Neuronal stem cell (in vitro differentiated cells): Measurements from ENCODE around the gene RAD51B.

Experiments used
- DNase-seq: peaks from one replicate; pipeline ENCODE4 v3.0.0-alpha.2; 2013; ENCODE audit warnings: low spot score
- H2AFZ ChIP-seq: one replicate; pipeline ENCODE4 v1.6.1; 2013; ENCODE audit warnings: mild to moderate bottlenecking, low read length, inconsistent platforms
- H2AK5ac ChIP-seq: 2 replicates; pipeline ENCODE4 v1.6.1; 2013; ENCODE audit warnings: low read depth, mild to moderate bottlenecking, inconsistent platforms, low read length, moderate library complexity, mixed read lengths
- H2BK120ac ChIP-seq: 2 replicates; pipeline ENCODE4 v1.6.1; 2013; ENCODE audit warnings: low read depth, mild to moderate bottlenecking, inconsistent platforms, low read length, moderate library complexity, mixed read lengths
- H2BK12ac ChIP-seq: one replicate; pipeline ENCODE4 v1.6.1; 2013; ENCODE audit warnings: low read length, inconsistent platforms
- H2BK15ac ChIP-seq: 2 replicates; pipeline ENCODE4 v1.6.1; 2013; ENCODE audit warnings: mild to moderate bottlenecking, low read length, inconsistent platforms, mixed read lengths
- H2BK5ac ChIP-seq: one replicate; pipeline ENCODE4 v1.6.1; 2013; ENCODE audit warnings: inconsistent platforms, mild to moderate bottlenecking, low read length, moderate library complexity
- H3K14ac ChIP-seq: one replicate; pipeline ENCODE4 v1.6.1; 2013; ENCODE audit warnings: low read length, inconsistent platforms
- H3K18ac ChIP-seq: 2 replicates; pipeline ENCODE4 v1.6.1; 2013; ENCODE audit warnings: low read length, inconsistent platforms
- H3K23ac ChIP-seq: 2 replicates; pipeline ENCODE4 v1.6.1; 2013; ENCODE audit warnings: low read depth, mild to moderate bottlenecking, mixed read lengths, low read length, inconsistent platforms; ENCODE audit not compliant: poor library complexity
- H3K27ac ChIP-seq: replicated peaks from 3 replicates; pipeline ENCODE4 v1.5.1; 2013; ENCODE audit warnings: low read length, inconsistent platforms
- H3K27me3 ChIP-seq, 3 experiments: 2 replicates each; pipeline ENCODE4 v1.6.1; 2013; ENCODE audit warnings: low read length in 3 of 3, mild to moderate bottlenecking in 2 of 3, inconsistent platforms in 1 of 3, low read depth in 1 of 3, mixed read lengths in 1 of 3, moderate library complexity in 1 of 3; ENCODE audit not compliant: control insufficient read depth in 3 of 3, insufficient read depth in 3 of 3
- H3K36me3 ChIP-seq, 2 donors: replicated peaks in 1 of 2; 2 replicates each; pipeline ENCODE4 v1.6.1; 2013; ENCODE audit warnings: low read length in 2 of 2; ENCODE audit not compliant: control insufficient read depth in 2 of 2, insufficient read depth in 2 of 2
- H3K4ac ChIP-seq: 2 replicates; pipeline ENCODE4 v1.6.1; 2013; ENCODE audit warnings: inconsistent platforms, mild to moderate bottlenecking, low read length, moderate library complexity
- H3K4me1 ChIP-seq, 2 donors: 1 replicate in 1 of 2; 2 replicates in 1 of 2; pipeline ENCODE4 v1.6.1; 2013; ENCODE audit warnings: low read length in 2 of 2, low read depth in 1 of 2; ENCODE audit not compliant: control insufficient read depth in 2 of 2, insufficient read depth in 1 of 2
- H3K4me2 ChIP-seq: one replicate; pipeline ENCODE4 v1.6.1; 2013; ENCODE audit warnings: mild to moderate bottlenecking, low read length, inconsistent platforms; ENCODE audit not compliant: insufficient read depth, poor library complexity, severe bottlenecking
- H3K4me3 ChIP-seq, 2 donors: 2 replicates each; pipeline ENCODE4 v1.5.1; 2013; ENCODE audit warnings: low read length in 2 of 2, mild to moderate bottlenecking in 2 of 2, inconsistent platforms in 1 of 2, moderate library complexity in 1 of 2
- H3K79me1 ChIP-seq: one replicate; pipeline ENCODE4 v1.6.1; 2013; ENCODE audit warnings: low read depth, mild to moderate bottlenecking, inconsistent platforms, low read length, moderate library complexity
- H3K9ac ChIP-seq: one replicate; pipeline ENCODE4 v1.6.1; 2013; ENCODE audit warnings: mild to moderate bottlenecking, low read depth, low read length, inconsistent platforms; ENCODE audit not compliant: poor library complexity
- H3K9me3 ChIP-seq, 2 donors: replicated peaks in 1 of 2; 2 replicates each; pipeline versions ENCODE3 to v1.6.1; 2013; ENCODE audit warnings: low read length in 2 of 2, mild to moderate bottlenecking in 2 of 2, inconsistent platforms in 1 of 2, low read depth in 1 of 2, mixed read lengths in 1 of 2, moderate library complexity in 1 of 2; ENCODE audit not compliant: control insufficient read depth in 2 of 2, insufficient read depth in 1 of 2
- H4K8ac ChIP-seq: one replicate; pipeline ENCODE4 v1.6.1; 2013; ENCODE audit warnings: low read depth, mild to moderate bottlenecking, inconsistent platforms, low read length, moderate library complexity
- H4K91ac ChIP-seq: one replicate; pipeline ENCODE4 v1.6.1; 2013; ENCODE audit warnings: low read length, low read depth, mild to moderate bottlenecking, inconsistent platforms; ENCODE audit not compliant: poor library complexity
- WGBS, 2 donors: extraction: QIAGEN DNeasy Blood & Tissue Kit; methylation state at CpG; one replicate each; pipeline ENCODE4 v1.1.7; 2013; ENCODE audit warnings: missing lambda C conversion rate in 2 of 2, mixed read lengths in 1 of 2; ENCODE audit not compliant: insufficient read length in 2 of 2, insufficient replicate concordance in 1 of 2; ENCODE audit errors: extremely low coverage in 2 of 2; 5-methylcytosine and 5-hydroxymethylcytosine counted together

RAD51B gene

GRCh38 chr14:68547305-68548193 lies 728.0 kb downstream of the RAD51B start:
- DNase-seq: no peak
- H3K4me3 ChIP-seq: no peak overlapping the region
- peak overlapping the region; percentile 40 for H2BK15ac ChIP-seq
- no peak overlapping the region for H4K8ac ChIP-seq
- H3K14ac ChIP-seq: no peak overlapping the region
- H3K4me2 ChIP-seq: no peak overlapping the region
- H3K23ac ChIP-seq: no peak overlapping the region
- no peaks in the 10 kb centered on the region for H3K79me1 ChIP-seq
- peak overlapping the region; percentile 6 for H2BK120ac ChIP-seq
- H2AFZ ChIP-seq: peak overlapping the region; percentile 2
- peak overlapping the region; percentile 80 for H3K18ac ChIP-seq
- peaks cover 23 to 25% of the 10 kb centered on the region in 2 donors for H3K4me1 ChIP-seq
- no peak overlapping the region for H3K4ac ChIP-seq
- no CpG with 5 or more reads among the region's 12 CpGs for WGBS, 2 donors
- H4K91ac ChIP-seq: peak overlapping the region; percentile 73
- H2BK12ac ChIP-seq: peak overlapping the region; percentile 87
- peak overlapping the region; percentile 76 for H3K27ac ChIP-seq
- H3K9me3 ChIP-seq: peaks cover 0 to 3% of the 10 kb centered on the region in 2 donors
- peak overlapping the region; percentile 51 for H2AK5ac ChIP-seq
- H3K36me3 ChIP-seq: no peaks in the 10 kb centered on the region
- no peaks in the 10 kb centered on the region for H3K27me3 ChIP-seq
- peak overlapping the region; percentile 79 for H2BK5ac ChIP-seq
- H3K9ac ChIP-seq: no peak overlapping the region

DNA sequence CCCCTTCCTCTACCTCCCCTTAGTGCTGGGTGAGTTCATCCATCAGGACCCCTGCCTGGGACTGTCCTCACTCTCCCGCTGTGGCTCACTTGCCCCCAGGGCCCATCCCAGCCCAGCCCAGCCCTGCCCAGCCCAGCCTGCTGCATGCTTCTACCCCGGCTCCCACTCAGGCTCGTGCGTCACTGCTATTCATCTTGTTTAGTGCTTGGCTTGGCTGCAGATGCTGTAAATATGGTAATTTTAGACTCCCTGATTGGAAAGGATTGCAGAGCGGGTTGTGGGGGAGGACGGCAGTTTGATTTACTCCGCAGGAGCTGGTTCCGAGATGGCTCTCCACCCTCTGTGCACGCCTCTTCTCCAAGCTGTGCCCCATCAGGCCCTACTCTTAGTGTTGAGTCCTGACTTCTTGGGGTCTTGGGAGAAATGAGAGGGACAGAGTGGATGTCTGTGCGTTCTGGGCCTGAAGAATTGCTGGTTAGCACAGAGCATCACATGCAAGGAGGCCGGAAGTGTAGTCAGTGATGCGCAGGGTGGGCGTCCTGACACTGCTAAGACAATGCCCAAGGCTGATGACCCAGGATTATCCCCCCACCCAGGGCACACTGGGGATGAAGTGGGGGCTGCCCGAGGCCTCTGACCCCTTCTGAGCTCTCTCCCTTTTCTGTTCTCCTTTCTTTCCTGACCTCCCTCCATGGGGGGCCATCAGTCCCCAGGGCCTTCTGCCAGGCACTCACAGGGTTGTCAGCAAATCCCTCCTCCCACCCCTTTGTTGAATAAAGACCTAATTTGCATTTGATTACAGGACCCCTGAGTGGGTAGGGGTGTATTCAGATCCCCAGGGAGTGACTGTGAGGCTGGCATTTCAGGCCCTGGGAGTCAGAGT lies 728.9 kb downstream of the RAD51B start:
- Histone ChIP-seq H3K4ac (no peak overlapping the region), H2BK120ac (peak overlapping the region; percentile 6), H3K18ac (peak overlapping the region; percentile 80), H3K9ac (no peak overlapping the region), H3K23ac (no peak overlapping the region), H4K91ac (peak overlapping the region; percentile 73), H2AK5ac (peak overlapping the region; percentile 51), H3K27ac (peak overlapping the region; percentile 76), H3K9me3 (peaks cover 0 to 3% of the 10 kb centered on the region in 2 donors), H4K8ac (no peak overlapping the region), H2AFZ (peak overlapping the region; percentile 2), H3K14ac (no peak overlapping the region), H2BK5ac (peak overlapping the region; percentile 79), H3K4me2 (no peak overlapping the region), H2BK15ac (peak overlapping the region; percentile 40), H2BK12ac (peak overlapping the region; percentile 87), H3K4me1 (peaks cover 22 to 23% of the 10 kb centered on the region in 2 donors), H3K36me3 (no peaks in the 10 kb centered on the region), H3K4me3 (no peak overlapping the region), H3K79me1 (no peaks in the 10 kb centered on the region), H3K27me3 (no peaks in the 10 kb centered on the region)
- no CpG with 5 or more reads among the region's 14 CpGs for WGBS, 2 donors
- DNase-seq: peak; percentile 51

DNA sequence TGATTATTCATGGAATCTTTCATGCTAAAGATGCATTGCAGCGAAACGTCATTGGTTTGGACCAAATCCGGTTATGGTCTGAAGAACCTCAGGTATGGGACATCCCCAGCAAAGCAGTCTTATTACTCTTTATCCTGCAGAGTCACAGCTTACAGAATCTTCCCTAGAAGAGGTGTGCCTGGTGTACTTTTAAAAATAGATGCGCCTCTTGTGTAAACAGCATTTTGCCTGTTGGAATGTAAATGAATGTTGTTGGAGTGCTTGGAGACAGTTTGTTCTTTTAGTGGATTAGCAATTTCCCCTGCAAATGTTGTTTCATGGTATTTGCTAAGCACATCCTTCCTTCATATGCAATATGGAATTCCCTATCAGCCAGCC lies 730.7 kb downstream of the RAD51B start:
- peaks cover 22 to 28% of the 10 kb centered on the region in 2 donors for H3K4me1 ChIP-seq
- no peaks in the 10 kb centered on the region for H3K36me3 ChIP-seq
- H3K4me2 ChIP-seq: no peak overlapping the region
- H2AFZ ChIP-seq: no peak overlapping the region
- H3K23ac ChIP-seq: no peak overlapping the region
- H2BK5ac ChIP-seq: no peak overlapping the region
- no CpG with 5 or more reads among the region's 4 CpGs for WGBS, 2 donors
- H4K91ac ChIP-seq: no peak overlapping the region
- H2BK15ac ChIP-seq: no peak overlapping the region
- no peaks in the 10 kb centered on the region for H3K27me3 ChIP-seq
- H3K18ac ChIP-seq: no peak overlapping the region
- H3K4me3 ChIP-seq: no peak overlapping the region
- no peak overlapping the region for H3K14ac ChIP-seq
- H2AK5ac ChIP-seq: peak overlapping the region; percentile 68
- no peak for DNase-seq
- H4K8ac ChIP-seq: no peak overlapping the region
- H3K9ac ChIP-seq: no peak overlapping the region
- H2BK120ac ChIP-seq: no peak overlapping the region
- peaks cover 0 to 3% of the 10 kb centered on the region in 2 donors for H3K9me3 ChIP-seq
- no peak overlapping the region for H2BK12ac ChIP-seq
- H3K79me1 ChIP-seq: no peaks in the 10 kb centered on the region
- H3K27ac ChIP-seq: no peak overlapping the region
- H3K4ac ChIP-seq: no peak overlapping the region
